WTC11 (cell line): ENCODE measurements around the gene MAPRE2.

Source experiments
- ELF4 ChIP-seq: sonication (generic); formaldehyde crosslinking; IDR thresholded peaks from 2 replicates; pipeline ENCODE4 v1.8.1; 2022; ENCODE audit warnings: low read depth, mild to moderate bottlenecking, moderate library complexity, missing genetic modification reagents
- KAT7 ChIP-seq: sonication (generic); formaldehyde crosslinking; IDR thresholded peaks from 2 replicates; pipeline ENCODE4 v1.8.1; 2023; ENCODE audit warnings: missing genetic modification reagents, mild to moderate bottlenecking, borderline replicate concordance
- TF ChIP-seq, protein P1 (sequence below): sonication (generic); formaldehyde crosslinking; IDR thresholded peaks from 2 replicates; pipeline ENCODE4 v1.8.0; 2022; ENCODE audit warnings: mild to moderate bottlenecking, missing genetic modification reagents

DNA sequence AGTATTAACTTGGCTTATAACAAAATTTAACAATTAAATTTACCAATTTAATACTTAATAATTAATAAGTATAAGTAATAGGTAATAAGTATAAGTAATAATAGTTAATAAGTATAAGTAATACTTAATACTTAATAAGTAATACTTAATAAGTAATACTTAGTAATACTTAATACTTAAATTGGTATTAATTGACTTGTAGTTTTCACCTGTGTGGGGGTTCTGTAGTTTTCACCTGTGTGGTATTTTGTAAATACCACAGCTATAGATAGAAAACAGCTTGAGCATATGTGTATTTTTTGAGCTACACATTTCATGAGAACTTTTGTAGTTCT lies 55.4 kb downstream of the MAPRE2 start:
- TF ChIP-seq, protein P1, sequence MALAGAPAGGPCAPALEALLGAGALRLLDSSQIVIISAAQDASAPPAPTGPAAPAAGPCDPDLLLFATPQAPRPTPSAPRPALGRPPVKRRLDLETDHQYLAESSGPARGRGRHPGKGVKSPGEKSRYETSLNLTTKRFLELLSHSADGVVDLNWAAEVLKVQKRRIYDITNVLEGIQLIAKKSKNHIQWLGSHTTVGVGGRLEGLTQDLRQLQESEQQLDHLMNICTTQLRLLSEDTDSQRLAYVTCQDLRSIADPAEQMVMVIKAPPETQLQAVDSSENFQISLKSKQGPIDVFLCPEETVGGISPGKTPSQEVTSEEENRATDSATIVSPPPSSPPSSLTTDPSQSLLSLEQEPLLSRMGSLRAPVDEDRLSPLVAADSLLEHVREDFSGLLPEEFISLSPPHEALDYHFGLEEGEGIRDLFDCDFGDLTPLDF (CRISPR knock-in tag): no peak
- TF ChIP-seq ELF4 (CRISPR knock-in tag) (no peak), KAT7 (CRISPR knock-in tag) (no peak)
